K562 (cell line): ENCODE data around the gene RPL10A. TPM values are rescaled to one million over a fixed set of nuclear protein-coding genes. Genes with fewer than 3 reads are reported as not detected.

Experiments
- ATAC-seq: fragments of 200-7000 bp; cut with Tn5 transposase; 3 replicates; pipeline ENCODE4 v1.9.1; 2020; ENCODE audit warnings: moderate library complexity
- BruUV-seq: library from RNA; stranded (reverse); fragments of 400-500 nt; replicated peaks from 2 replicates; lab custom pipeline; 2021; lab: Mats Ljungman, UMichigan
- CTCF ChIA-PET: fragments of 300-600 bp; formaldehyde crosslinking; extraction: SDS; loops from one replicate; lab custom pipeline; 2021; ENCODE audit warnings: low intra/inter-chr PET ratio; lab: Yijun Ruan, JAX
- POLR2A ChIA-PET: fragments of 300-600, 350-650 bp; sonication (Branson Sonifier 250); formaldehyde crosslinking; extraction: SDS; loops from one replicate; lab custom pipeline; 2021; ENCODE audit warnings: antibody characterized with exemption, inconsistent platforms; lab: Yijun Ruan, JAX
- DNase-seq, 4 experiments: peaks; one replicate each; pipeline versions ENCODE4 v3.0.0 to v3.0.0-alpha.2; 2011 to 2018; ENCODE audit warnings: low spot score in 3 of 4, mixed read lengths in 3 of 4; ENCODE audit errors: extremely low read depth in 1 of 4
- FAIRE-seq: peaks from 2 replicates; lab custom pipeline; 2011; peaks lifted over from hg19 to GRCh38; lab: Jason Lieb, UNC
- H2AFZ ChIP-seq: 2 replicates; pipeline ENCODE4 v1.6.0; 2011; ENCODE audit warnings: low read depth, low read length, control low read depth, inconsistent platforms
- H3K27ac ChIP-seq: fragments of 200-600 bp; 3 replicates; pipeline ENCODE4 v1.8.0; 2011; ENCODE audit warnings: low read depth, mild to moderate bottlenecking, control low read depth, inconsistent platforms, low read length, moderate library complexity, mixed read lengths; ENCODE audit errors: extremely low read depth
- H3K27me3 ChIP-seq, 2 experiments: fragments of 300-600 bp in 1 of 2; 2 replicates in 1 of 2; 3 replicates in 1 of 2; pipeline versions ENCODE4 v1.6.0 to v1.8.0; 2011; ENCODE audit warnings: inconsistent platforms in 2 of 2, low read length in 2 of 2, mild to moderate bottlenecking in 1 of 2, mixed read lengths in 1 of 2, moderate library complexity in 1 of 2; ENCODE audit not compliant: control insufficient read depth in 2 of 2, insufficient read depth in 2 of 2
- H3K36me3 ChIP-seq: fragments of 300-600 bp; 3 replicates; pipeline ENCODE4 v1.8.0; 2011; ENCODE audit warnings: mild to moderate bottlenecking, low read length, inconsistent platforms; ENCODE audit not compliant: control insufficient read depth, insufficient read depth
- H3K4me1 ChIP-seq, 2 experiments: fragments of 200-600 bp in 1 of 2; replicated peaks in 1 of 2; 2 replicates in 1 of 2; 3 replicates in 1 of 2; pipeline versions ENCODE4 v1.5.1 to v1.8.0; 2011; ENCODE audit warnings: inconsistent platforms in 2 of 2, low read length in 2 of 2, mild to moderate bottlenecking in 1 of 2, mixed read lengths in 1 of 2, moderate library complexity in 1 of 2; ENCODE audit not compliant: control insufficient read depth in 2 of 2, insufficient read depth in 2 of 2
- H3K4me2 ChIP-seq: 2 replicates; pipeline ENCODE4 v1.6.1; 2011; ENCODE audit warnings: low read length, control low read depth, inconsistent platforms, mixed read lengths; ENCODE audit not compliant: insufficient read depth
- H3K4me3 ChIP-seq: fragments of 200-600 bp; sonication (generic), shearing (Covaris generic); 2 replicates; pipeline ENCODE4 v1.5.1; 2016; ENCODE audit warnings: control low read depth, inconsistent platforms
- H3K79me2 ChIP-seq: fragments of 200-600 bp; 3 replicates; pipeline ENCODE4 v1.8.0; 2011; ENCODE audit warnings: low read length, inconsistent platforms; ENCODE audit not compliant: control insufficient read depth, insufficient read depth
- H3K9ac ChIP-seq, 2 experiments: 2 replicates each; pipeline versions ENCODE4 v1.6.0 to v1.6.1; 2011; ENCODE audit warnings: low read depth in 2 of 2, low read length in 2 of 2, control low read depth in 1 of 2, inconsistent platforms in 1 of 2, mild to moderate bottlenecking in 1 of 2, mixed read lengths in 1 of 2; ENCODE audit not compliant: insufficient read depth in 1 of 2
- H3K9me1 ChIP-seq: one replicate; pipeline ENCODE4 v1.6.0; 2011; ENCODE audit warnings: inconsistent platforms, mild to moderate bottlenecking, low read length, moderate library complexity; ENCODE audit not compliant: control insufficient read depth, insufficient read depth
- H3K9me3 ChIP-seq: replicated peaks from 2 replicates; pipeline ENCODE4 v1.5.1; 2011; ENCODE audit warnings: low read depth, low read length, inconsistent platforms; ENCODE audit not compliant: control insufficient read depth, insufficient read depth
- H4K20me1 ChIP-seq: replicated peaks from 2 replicates; pipeline ENCODE4 v1.6.1; 2011; ENCODE audit warnings: low read length, inconsistent platforms, mixed read lengths; ENCODE audit not compliant: control insufficient read depth, insufficient read depth
- BCOR ChIP-seq: fragments of 450-650 bp; IDR thresholded peaks from 2 replicates; pipeline ENCODE4 v1.6.1; 2016
- CBX5 ChIP-seq: IDR thresholded peaks from 2 replicates; pipeline ENCODE4 v1.6.1; 2014; ENCODE audit warnings: low read depth, borderline replicate concordance
- CEBPB ChIP-seq: fragments of 450-650 bp; IDR thresholded peaks from 2 replicates; pipeline ENCODE4 v1.6.1; 2016; ENCODE audit warnings: missing genetic modification characterization, missing compliant biosample characterization
- CTBP1 ChIP-seq: fragments of 450-650 bp; IDR thresholded peaks from 2 replicates; pipeline ENCODE4 v1.6.1; 2016; ENCODE audit warnings: borderline replicate concordance
- ID3 ChIP-seq, 2 experiments: fragments of 250-450 bp in 1 of 2; fragments of 450-650 bp in 1 of 2; sonication (Bioruptor Pico) in 1 of 2; IDR thresholded peaks; 2 replicates each; pipeline versions ENCODE4 v1.6.1 to v1.8.0; 2016 to 2021; ENCODE audit warnings: mild to moderate bottlenecking in 2 of 2, moderate library complexity in 2 of 2, missing compliant biosample characterization in 1 of 2, missing genetic modification characterization in 1 of 2
- MTF1 ChIP-seq: fragments of 250-450 bp; sonication (Bioruptor Pico); IDR thresholded peaks from 2 replicates; pipeline ENCODE4 v1.9.0; 2021; ENCODE audit warnings: moderate library complexity, mild to moderate bottlenecking, inconsistent platforms, borderline replicate concordance
- NUFIP1 ChIP-seq: fragments of 450-650 bp; IDR thresholded peaks from 2 replicates; pipeline ENCODE4 v1.6.1; 2018; ENCODE audit not compliant: partially characterized antibody
- POLR2G ChIP-seq: fragments of 200-400 bp; formaldehyde crosslinking; IDR thresholded peaks from 2 replicates; pipeline ENCODE4 v1.6.1; 2017; ENCODE audit warnings: low read depth, mild to moderate bottlenecking, antibody characterized with exemption, low read length, moderate library complexity
- RFX7 ChIP-seq: fragments of 250-450 bp; sonication (Bioruptor Pico); IDR thresholded peaks from 2 replicates; pipeline ENCODE4 v1.5.1; 2021; ENCODE audit warnings: mild to moderate bottlenecking
- SAFB2 ChIP-seq: fragments of 200-400 bp; formaldehyde crosslinking; IDR thresholded peaks from 2 replicates; pipeline ENCODE4 v1.6.1; 2018; ENCODE audit warnings: borderline replicate concordance, low read length, low read depth, moderate library complexity; ENCODE audit not compliant: severe bottlenecking
- SMAD4 ChIP-seq: fragments of 250-450 bp; sonication (Bioruptor Pico); conservative IDR thresholded peaks from 2 replicates; pipeline ENCODE4 v1.8.0; 2021; ENCODE audit warnings: inconsistent platforms, mild to moderate bottlenecking, moderate library complexity
- SRF ChIP-seq, 2 experiments: fragments of 250-450, 450-650 bp in 1 of 2; sonication (Bioruptor Pico) in 1 of 2; sonication (generic) in 1 of 2; formaldehyde crosslinking; IDR thresholded peaks; 2 replicates each; pipeline versions ENCODE4 v1.5.0 to v1.5.1; 2020 to 2022; ENCODE audit warnings: mild to moderate bottlenecking in 1 of 2, missing genetic modification reagents in 1 of 2
- ZBTB49 ChIP-seq: sonication (generic); formaldehyde crosslinking; IDR thresholded peaks from 2 replicates; pipeline ENCODE4 v1.8.0; 2022; ENCODE audit warnings: missing genetic modification reagents, mild to moderate bottlenecking, borderline replicate concordance
- ZNF695 ChIP-seq: fragments of 450-650 bp; formaldehyde crosslinking; IDR thresholded peaks from 2 replicates; pipeline ENCODE4 v1.4.0; 2020; ENCODE audit warnings: mild to moderate bottlenecking, moderate library complexity
- WGBS: fragments of 100-300 bp; shearing (Covaris generic); methylation state at CpG from one replicate; pipeline ENCODE4 v1.1.6; 2016; ENCODE audit warnings: low coverage, mixed read lengths; ENCODE audit not compliant: insufficient coverage; ENCODE audit errors: missing lambda C conversion rate; 5-methylcytosine and 5-hydroxymethylcytosine counted together
- in situ Hi-C: fragments of 300-500 bp; cut with MboI; formaldehyde crosslinking; loops from 4 replicates; pipeline ENCODE4 v1.15.0; 2018; ENCODE audit warnings: inconsistent platforms, mixed read lengths
- intact Hi-C: fragments of 100-400 bp; cut with micrococcal nuclease; formaldehyde crosslinking; loops from 2 replicates; pipeline ENCODE4 v1.14.2; 2022
- polyA plus RNA-seq, 8 experiments: library from polyadenylated mRNA; depleted of rRNA in 4 of 8; stranded (reverse) in 5 of 8; unstranded in 3 of 8; fragments of >200 nt; fragmentation: Nextera tagmentation in 2 of 8; fragmentation: Illumina TruSeq in 1 of 8; extraction: Ambion mirVana in 2 of 8; extraction: Trizol in 1 of 8; gene quantifications; 2 replicates each; pipeline versions ENCODE4 v1.2.1 to v1.2.3, GENCODE V29; 2011 to 2014; ENCODE audit warnings: inconsistent platforms in 1 of 8, missing spikeins in 1 of 8
- total RNA-seq, 7 experiments: library from RNA; depleted of rRNA in 6 of 7; stranded (reverse); fragments of >200 nt in 6 of 7; fragmentation: Illumina TruSeq in 2 of 7; extraction: Trizol in 2 of 7; gene quantifications; 2 replicates each; pipeline versions ENCODE4 v1.2.1 to v1.2.3, GENCODE V29; 2011 to 2021; ENCODE audit warnings: low replicate concordance in 1 of 7

Gene RPL10A
- total and polyA plus RNA-seq, 9 of the 15 experiments (the other 6 are each of a cell fraction or from before 2014, with no cell fraction given) = 1,589 to 3,237 (median 2,116) TPM

- ATAC-seq (no peak), DNase-seq (no peak), FAIRE-seq (no peak)
- ChIA-PET CTCF (no interaction called here), POLR2A (interaction anchor here (0.7 to 1.3 kb wide), 2 partner anchors 8 to 34 kb away, joined by 3 to 6 read pairs; no protein-coding TSS in a partner anchor)
- Histone ChIP-seq H3K4me1 (no peaks in the 10 kb centered on the region; a peak in 2 of 5 replicates), H2AFZ (no peak overlapping the region), H3K9me1 (no peaks in the 10 kb centered on the region), H3K36me3 (peaks cover 75% of the 10 kb centered on the region), H3K9ac (no peak overlapping the region), H3K4me3 (no peak overlapping the region), H3K27me3 (no peaks in the 10 kb centered on the region), H3K4me2 (no peak overlapping the region), H3K9me3 (no peaks in the 10 kb centered on the region), H4K20me1 (no peaks in the 10 kb centered on the region; the same call in 1 of the 2 replicates), H3K27ac (no peak overlapping the region), H3K79me2 (no peaks in the 10 kb centered on the region)
- intact Hi-C loops (no loop called here), in situ Hi-C loops (no loop called here)
- peak; percentile 64 for TF ChIP-seq CEBPB
- TF ChIP-seq RFX7 (CRISPR knock-in tag) = no peak
- WGBS = 94% methylated on average over 3 of the region's 3 CpGs
- no TSS peak for BruUV-seq
Measured at GRCh38 chr6:35461270-35461669, 6.9 kb upstream of the RPL10A start.

GRCh38 chr6:35463292-35463691 is 4.9 kb upstream of the RPL10A start:
- H3K4me3 ChIP-seq = no peak overlapping the region
- peaks cover 2% of the 10 kb centered on the region for H3K79me2 ChIP-seq
- no peak for ATAC-seq
- 82% methylated on average over 4 of the region's 4 CpGs for WGBS
- CTCF ChIA-PET = no interaction called here
- no peak overlapping the region for H2AFZ ChIP-seq
- in situ Hi-C loops = no loop called here
- no peak for DNase-seq
- H3K27me3 ChIP-seq = no peaks in the 10 kb centered on the region; a peak in 1 of 5 replicates
- no peak overlapping the region for H3K4me2 ChIP-seq
- BruUV-seq = no TSS peak
- H3K27ac ChIP-seq = no peak overlapping the region
- H3K4me1 ChIP-seq = peaks cover 4 to 5% of the 10 kb centered on the region in 2 experiments; a peak in 4 of 5 replicates
- H4K20me1 ChIP-seq = no peaks in the 10 kb centered on the region
- H3K9ac ChIP-seq = no peak overlapping the region
- no peaks in the 10 kb centered on the region for H3K9me3 ChIP-seq
- TF ChIP-seq POLR2G (no peak), ZNF695 (no peak), SAFB2 (no peak), NUFIP1 (no peak), BCOR (no peak), ID3 (CRISPR knock-in tag; IDR thresholded peaks at IDR 0.05) (no peak), ID3 (tag; IDR thresholded peaks at IDR 0.05) (no peak), ZBTB49 (CRISPR knock-in tag) (no peak), SRF (CRISPR knock-in tag; IDR thresholded peaks at IDR 0.05) (no peak), MTF1 (CRISPR knock-in tag) (no peak), CBX5 (no peak), SMAD4 (no peak), CTBP1 (no peak)
- TF ChIP-seq, all 486 proteins: peak for 0
- Histone ChIP-seq H3K9me1 (no peaks in the 10 kb centered on the region), H3K36me3 (peaks cover 68% of the 10 kb centered on the region)
- no peak for FAIRE-seq
- POLR2A ChIA-PET = no interaction called here
- intact Hi-C loops = no loop called here
